GM12878 (cell line): ENCODE data around the gene STK4. TPM values are rescaled to one million over a fixed set of nuclear protein-coding genes. Genes with fewer than 3 reads are reported as not detected.
A peak's percentile ranks its signal among the peaks of the same experiment; 100 is the strongest.

Experiments
- ATAC-seq: fragments of 200-7000 bp; cut with Tn5 transposase; 3 replicates; pipeline ENCODE4 v1.9.1; 2020; ENCODE audit warnings: mild to moderate bottlenecking, moderate library complexity
- BruUV-seq: library from RNA; stranded (reverse); fragments of 400-500 nt; replicated peaks from 2 replicates; lab custom pipeline; 2021; lab: Mats Ljungman, UMichigan
- CTCF ChIA-PET: fragments of 300-600 bp; sonication (Branson Sonifier 250); formaldehyde crosslinking; extraction: SDS; loops from one replicate; lab custom pipeline; 2021; ENCODE audit warnings: inconsistent platforms; lab: Yijun Ruan, JAX
- POLR2A ChIA-PET: fragments of 350-600 bp; formaldehyde crosslinking; extraction: SDS; loops from one replicate; lab custom pipeline; 2021; ENCODE audit warnings: inconsistent platforms; lab: Charles Lee
- RAD21 ChIA-PET: fragments of 300-600 bp; sonication (Branson Sonifier 250); formaldehyde crosslinking; loops from one replicate; lab custom pipeline; 2023; ENCODE audit warnings: antibody characterized with exemption; ENCODE audit not compliant: unreplicated experiment; lab: Charles Lee
- SMC1A ChIA-PET: fragments of 300-600 bp; sonication (Branson Sonifier 250); formaldehyde crosslinking; loops from one replicate; lab custom pipeline; 2023; ENCODE audit not compliant: unreplicated experiment, uncharacterized antibody; lab: Charles Lee
- DNase-seq: peaks from one replicate; pipeline ENCODE4 v3.0.0-alpha.2; 2011; ENCODE audit warnings: low read depth, low spot score
- FAIRE-seq: peaks from 3 replicates; lab custom pipeline; 2011; peaks lifted over from hg19 to GRCh38; lab: Jason Lieb, UNC
- H2AFZ ChIP-seq: 2 replicates; pipeline ENCODE4 v1.6.0; 2011; ENCODE audit warnings: low read depth, low read length, control low read depth; ENCODE audit not compliant: control insufficient read depth
- H3K27ac ChIP-seq: 2 replicates; pipeline ENCODE4 v1.5.1; 2011; ENCODE audit warnings: control low read depth; ENCODE audit not compliant: control insufficient read depth, insufficient read depth
- H3K27me3 ChIP-seq, 2 experiments: replicated peaks in 1 of 2; 2 replicates each; pipeline versions ENCODE4 v1.6.0 to v1.6.1; 2011; ENCODE audit warnings: low read length in 1 of 2; ENCODE audit not compliant: control insufficient read depth in 2 of 2, insufficient read depth in 2 of 2
- H3K36me3 ChIP-seq, 2 experiments: 2 replicates each; pipeline ENCODE4 v1.5.1; 2011; ENCODE audit warnings: low read length in 1 of 2; ENCODE audit not compliant: control insufficient read depth in 2 of 2, insufficient read depth in 2 of 2
- H3K4me1 ChIP-seq: 2 replicates; pipeline ENCODE4 v1.6.1; 2011; ENCODE audit warnings: mild to moderate bottlenecking, low read length, moderate library complexity, mixed read lengths; ENCODE audit not compliant: control insufficient read depth, insufficient read depth
- H3K4me2 ChIP-seq: 2 replicates; pipeline ENCODE4 v1.6.0; 2011; ENCODE audit warnings: control low read depth; ENCODE audit not compliant: control insufficient read depth, insufficient read depth
- H3K4me3 ChIP-seq: fragments of 200-600 bp; sonication (generic); 2 replicates; pipeline ENCODE4 v1.5.1; 2016
- H3K79me2 ChIP-seq: 2 replicates; pipeline ENCODE4 v1.6.0; 2011; ENCODE audit warnings: low read length; ENCODE audit not compliant: control insufficient read depth, insufficient read depth
- H3K9ac ChIP-seq: 2 replicates; pipeline ENCODE4 v1.8.0; 2011; ENCODE audit warnings: low read length, control low read depth, mixed read lengths; ENCODE audit not compliant: control insufficient read depth, insufficient read depth
- H3K9me3 ChIP-seq: replicated peaks from 3 replicates; pipeline ENCODE4 v1.5.1; 2011; ENCODE audit warnings: mild to moderate bottlenecking, low read length; ENCODE audit not compliant: control insufficient read depth, insufficient read depth
- H4K20me1 ChIP-seq: 2 replicates; pipeline ENCODE4 v1.6.0; 2011; ENCODE audit not compliant: control insufficient read depth, insufficient read depth
- BMI1 ChIP-seq: fragments of 450-650 bp; IDR thresholded peaks from 2 replicates; pipeline ENCODE4 v1.6.1; 2016; ENCODE audit warnings: mild to moderate bottlenecking, moderate library complexity, borderline replicate concordance
- CREM ChIP-seq: IDR thresholded peaks from 2 replicates; pipeline ENCODE4 v1.6.1; 2014; ENCODE audit warnings: antibody characterized with exemption, low read depth
- HDGF ChIP-seq: fragments of 450-650 bp; IDR thresholded peaks from 2 replicates; pipeline ENCODE4 v1.6.1; 2016; ENCODE audit warnings: antibody characterized with exemption
- RUNX3 ChIP-seq: IDR thresholded peaks from 2 replicates; pipeline ENCODE4 v1.6.1; 2012; ENCODE audit warnings: low read length, inconsistent platforms
- WGBS: methylation state at CpG from one replicate; pipeline ENCODE4 v1.1.6; 2016; ENCODE audit warnings: low lambda C conversion rate; ENCODE audit not compliant: insufficient replicate concordance, insufficient coverage; ENCODE audit errors: missing lambda C conversion rate; 5-methylcytosine and 5-hydroxymethylcytosine counted together
- in situ Hi-C: fragments of 300-500 bp; cut with MboI; formaldehyde crosslinking; loops from 9 replicates; pipeline ENCODE4 v1.14.3; 2018; ENCODE audit warnings: mixed read lengths
- intact Hi-C: fragments of 100-400 bp; cut with micrococcal nuclease; formaldehyde crosslinking; loops from one replicate; pipeline ENCODE4 v1.14.2; 2022; ENCODE audit not compliant: unreplicated experiment
- polyA plus RNA-seq, 11 experiments: library from polyadenylated mRNA; depleted of rRNA in 4 of 11; unstranded in 6 of 11; stranded (reverse) in 5 of 11; fragments of >200 nt; fragmentation: Nextera tagmentation in 4 of 11; fragmentation: Illumina TruSeq in 1 of 11; extraction: Ambion mirVana in 4 of 11; extraction: Trizol in 1 of 11; gene quantifications; 1 replicate in 1 of 11; 2 replicates in 10 of 11; pipeline versions ENCODE4 v1.2.1 to v1.2.3, GENCODE V29; 2011 to 2016; ENCODE audit warnings: inconsistent platforms in 2 of 11, missing spikeins in 2 of 11, low read depth in 1 of 11
- total RNA-seq, 4 experiments: library from RNA; depleted of rRNA in 3 of 4; stranded (reverse); fragments of >200 nt in 3 of 4; fragmentation: Illumina TruSeq in 1 of 4; extraction: Trizol in 1 of 4; gene quantifications; 2 replicates each; pipeline versions ENCODE4 v1.2.1 to v1.2.3, GENCODE V29; 2013 to 2021
- TF ChIP-seq, protein P1 (sequence below): fragments of 450-650 bp; formaldehyde crosslinking; IDR thresholded peaks from 2 replicates; pipeline ENCODE4 v1.4.0; 2020; ENCODE audit warnings: mild to moderate bottlenecking, moderate library complexity
- TF ChIP-seq, protein P2 (sequence below): fragments of 450-650 bp; IDR thresholded peaks from 2 replicates; pipeline ENCODE4 v1.6.1; 2016; ENCODE audit warnings: mild to moderate bottlenecking
- TF ChIP-seq, protein P3 (sequence below): IDR thresholded peaks from 2 replicates; pipeline ENCODE4 v1.6.1; 2012; ENCODE audit warnings: low read depth, low read length, improper control_type of control experiment

Gene STK4
- total and polyA plus RNA-seq, 10 of the 15 experiments (the other 5 are each of a cell fraction or from before 2014, with no cell fraction given) = 24.0 to 135 (median 89.7) TPM

DNA sequence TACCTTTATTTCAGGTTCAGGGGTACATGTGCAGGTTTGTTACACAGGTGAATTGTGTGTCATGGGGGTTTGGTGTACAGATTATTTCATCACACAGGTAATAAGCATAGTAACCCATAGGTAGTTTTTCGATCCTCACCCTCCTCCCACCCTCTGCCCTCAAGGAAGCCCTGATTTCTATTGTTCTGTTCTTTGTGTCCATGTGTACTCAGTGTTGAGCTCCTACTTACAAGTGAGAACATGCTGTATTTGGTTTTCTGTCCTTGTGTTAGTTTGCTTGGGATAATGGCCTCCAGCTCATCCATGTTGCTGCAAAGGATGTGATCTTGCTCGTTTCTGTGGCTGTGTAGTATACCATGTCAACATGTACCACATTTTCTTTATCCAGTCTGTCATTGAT lies 66.0 kb downstream of the STK4 start:
- H3K27ac ChIP-seq = no peak overlapping the region
- H3K36me3 ChIP-seq = peaks cover 3 to 39% of the 10 kb centered on the region in 2 experiments
- ChIA-PET SMC1A (no interaction called here), POLR2A (no interaction called here), RAD21 (interaction anchor here (1.4 kb wide), 1 partner anchor 18 kb away, joined by 6 read pairs; no protein-coding TSS in a partner anchor), CTCF (interaction anchor here (1.0 kb wide), 1 partner anchor 18 kb away, joined by 3 read pairs; no protein-coding TSS in a partner anchor)
- BruUV-seq = no TSS peak
- intact Hi-C loops = no loop called here
- peaks cover 9% of the 10 kb centered on the region for H3K4me1 ChIP-seq
- DNase-seq (no peak), ATAC-seq (no peak; the same call in 1 of the 3 replicates), FAIRE-seq (peak; percentile 62)
- peaks cover 21% of the 10 kb centered on the region for H3K79me2 ChIP-seq
- H3K27me3 ChIP-seq = no peaks in the 10 kb centered on the region
- H3K9ac ChIP-seq = no peak overlapping the region
- no peaks in the 10 kb centered on the region; the same call in 1 of the 2 replicates for H4K20me1 ChIP-seq
- in situ Hi-C loops = no loop called here
- H3K4me3 ChIP-seq = 0 out of 2 replicates have a peak overlapping the region, but pooled peaks have one; percentile 2
- H3K4me2 ChIP-seq = no peak overlapping the region
- no peak overlapping the region for H2AFZ ChIP-seq
- peaks cover 7% of the 10 kb centered on the region; the same call in 2 of the 3 replicates for H3K9me3 ChIP-seq
- TF ChIP-seq, protein P1, sequence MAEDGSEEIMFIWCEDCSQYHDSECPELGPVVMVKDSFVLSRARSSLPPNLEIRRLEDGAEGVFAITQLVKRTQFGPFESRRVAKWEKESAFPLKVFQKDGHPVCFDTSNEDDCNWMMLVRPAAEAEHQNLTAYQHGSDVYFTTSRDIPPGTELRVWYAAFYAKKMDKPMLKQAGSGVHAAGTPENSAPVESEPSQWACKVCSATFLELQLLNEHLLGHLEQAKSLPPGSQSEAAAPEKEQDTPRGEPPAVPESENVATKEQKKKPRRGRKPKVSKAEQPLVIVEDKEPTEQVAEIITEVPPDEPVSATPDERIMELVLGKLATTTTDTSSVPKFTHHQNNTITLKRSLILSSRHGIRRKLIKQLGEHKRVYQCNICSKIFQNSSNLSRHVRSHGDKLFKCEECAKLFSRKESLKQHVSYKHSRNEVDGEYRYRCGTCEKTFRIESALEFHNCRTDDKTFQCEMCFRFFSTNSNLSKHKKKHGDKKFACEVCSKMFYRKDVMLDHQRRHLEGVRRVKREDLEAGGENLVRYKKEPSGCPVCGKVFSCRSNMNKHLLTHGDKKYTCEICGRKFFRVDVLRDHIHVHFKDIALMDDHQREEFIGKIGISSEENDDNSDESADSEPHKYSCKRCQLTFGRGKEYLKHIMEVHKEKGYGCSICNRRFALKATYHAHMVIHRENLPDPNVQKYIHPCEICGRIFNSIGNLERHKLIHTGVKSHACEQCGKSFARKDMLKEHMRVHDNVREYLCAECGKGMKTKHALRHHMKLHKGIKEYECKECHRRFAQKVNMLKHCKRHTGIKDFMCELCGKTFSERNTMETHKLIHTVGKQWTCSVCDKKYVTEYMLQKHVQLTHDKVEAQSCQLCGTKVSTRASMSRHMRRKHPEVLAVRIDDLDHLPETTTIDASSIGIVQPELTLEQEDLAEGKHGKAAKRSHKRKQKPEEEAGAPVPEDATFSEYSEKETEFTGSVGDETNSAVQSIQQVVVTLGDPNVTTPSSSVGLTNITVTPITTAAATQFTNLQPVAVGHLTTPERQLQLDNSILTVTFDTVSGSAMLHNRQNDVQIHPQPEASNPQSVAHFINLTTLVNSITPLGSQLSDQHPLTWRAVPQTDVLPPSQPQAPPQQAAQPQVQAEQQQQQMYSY (CRISPR knock-in tag) = no peak
- TF ChIP-seq, protein P2, sequence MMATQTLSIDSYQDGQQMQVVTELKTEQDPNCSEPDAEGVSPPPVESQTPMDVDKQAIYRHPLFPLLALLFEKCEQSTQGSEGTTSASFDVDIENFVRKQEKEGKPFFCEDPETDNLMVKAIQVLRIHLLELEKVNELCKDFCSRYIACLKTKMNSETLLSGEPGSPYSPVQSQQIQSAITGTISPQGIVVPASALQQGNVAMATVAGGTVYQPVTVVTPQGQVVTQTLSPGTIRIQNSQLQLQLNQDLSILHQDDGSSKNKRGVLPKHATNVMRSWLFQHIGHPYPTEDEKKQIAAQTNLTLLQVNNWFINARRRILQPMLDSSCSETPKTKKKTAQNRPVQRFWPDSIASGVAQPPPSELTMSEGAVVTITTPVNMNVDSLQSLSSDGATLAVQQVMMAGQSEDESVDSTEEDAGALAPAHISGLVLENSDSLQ = no peak
- no peak for TF ChIP-seq RUNX3
- no peak for TF ChIP-seq HDGF
- no peak for TF ChIP-seq BMI1
- TF ChIP-seq CREM = no peak
- TF ChIP-seq, protein P3, sequence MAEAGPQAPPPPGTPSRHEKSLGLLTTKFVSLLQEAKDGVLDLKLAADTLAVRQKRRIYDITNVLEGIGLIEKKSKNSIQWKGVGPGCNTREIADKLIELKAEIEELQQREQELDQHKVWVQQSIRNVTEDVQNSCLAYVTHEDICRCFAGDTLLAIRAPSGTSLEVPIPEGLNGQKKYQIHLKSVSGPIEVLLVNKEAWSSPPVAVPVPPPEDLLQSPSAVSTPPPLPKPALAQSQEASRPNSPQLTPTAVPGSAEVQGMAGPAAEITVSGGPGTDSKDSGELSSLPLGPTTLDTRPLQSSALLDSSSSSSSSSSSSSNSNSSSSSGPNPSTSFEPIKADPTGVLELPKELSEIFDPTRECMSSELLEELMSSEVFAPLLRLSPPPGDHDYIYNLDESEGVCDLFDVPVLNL = no peak
- WGBS = 53% methylated on average over 2 of the region's 2 CpGs
